Upper lobe of right lung (tissue), 1 donor: ENCODE results near the gene DCAF11. TPM values are rescaled to one million over a fixed set of nuclear protein-coding genes. Genes with fewer than 3 reads are reported as not detected.
A peak's percentile ranks its signal among the peaks of the same experiment; 100 is the strongest.

Experiments
- ATAC-seq: fragments of 200-7000 bp; cut with Tn5 transposase; one replicate; pipeline ENCODE4 v1.9.1; 2020; ENCODE audit warnings: mild to moderate bottlenecking, moderate library complexity
- DNase-seq: peaks from one replicate; pipeline ENCODE4 v3.0.0-alpha.2; 2020
- H3K27ac ChIP-seq: fragments of 200-600 bp; one replicate; pipeline ENCODE4 v1.8.0; 2022
- H3K27me3 ChIP-seq: fragments of 200-600 bp; one replicate; pipeline ENCODE4 v1.8.0; 2022; ENCODE audit warnings: mild to moderate bottlenecking
- H3K36me3 ChIP-seq: fragments of 200-600 bp; one replicate; pipeline ENCODE4 v1.8.0; 2022
- H3K4me1 ChIP-seq: fragments of 200-600 bp; one replicate; pipeline ENCODE4 v1.8.0; 2022
- H3K4me3 ChIP-seq: fragments of 200-600 bp; one replicate; pipeline ENCODE4 v1.8.0; 2022; ENCODE audit warnings: mild to moderate bottlenecking
- H3K9me3 ChIP-seq: fragments of 200-600 bp; one replicate; pipeline ENCODE4 v1.8.0; 2022
- CTCF ChIP-seq: fragments of 200-600 bp; IDR thresholded peaks from one replicate; pipeline ENCODE4 v1.8.0; 2022; ENCODE audit warnings: antibody characterized with exemption
- intact Hi-C: fragments of 100-400 bp; cut with DNase I; formaldehyde crosslinking; loops from one replicate; pipeline ENCODE4 v1.11.0; 2022
- total RNA-seq: library from RNA; stranded (reverse); fragmentation: NEBNext Ultra II Directional; extraction: Animal tissue kit (Norgen Biotek cat#: 25700); gene quantifications from one replicate; pipeline ENCODE4 v1.2.1, GENCODE V29; 2021
- donor health status: DM: no; HTN: yes; CAD: no; lungs with severe emphysema.

Gene DCAF11
- total RNA-seq, 1 donor from 2014 or later: 57.8 TPM

DNA sequence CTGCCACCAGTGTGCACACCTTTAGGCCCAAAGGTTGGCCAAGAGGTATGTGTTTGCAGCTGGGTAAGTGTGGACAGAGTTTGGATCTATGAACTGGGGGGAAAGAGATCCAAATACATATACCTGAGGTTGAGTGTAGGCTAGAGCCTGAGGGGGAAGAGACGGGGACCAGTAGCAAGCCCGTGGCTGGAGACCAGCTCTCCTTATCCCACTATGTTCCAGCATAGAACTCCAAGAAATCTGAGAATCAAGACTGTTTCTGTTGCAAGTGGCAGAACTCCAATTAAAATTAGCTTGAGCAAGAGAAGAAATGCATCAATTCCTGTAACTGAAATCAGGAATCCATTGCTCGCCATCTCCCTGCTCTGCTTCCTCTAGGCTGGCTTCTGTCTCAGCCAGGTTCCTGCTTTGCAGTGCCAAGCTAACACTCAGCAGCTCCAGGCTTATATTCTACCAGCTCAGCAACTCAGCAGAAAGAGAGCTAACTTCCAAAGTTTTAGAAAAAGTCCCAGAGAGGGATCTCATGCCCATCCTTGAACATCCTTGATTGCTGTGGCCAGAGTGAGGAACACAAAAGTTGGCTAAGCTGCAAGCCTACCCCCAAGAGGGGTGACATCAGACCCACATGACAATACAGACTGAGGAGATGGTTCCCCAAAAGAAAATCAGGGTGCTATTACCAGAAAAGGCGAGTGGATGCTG is 21.9 kb upstream of the DCAF11 start:
- Histone ChIP-seq H3K9me3 (no peaks in the 10 kb centered on the region), H3K4me3 (no peak overlapping the region), H3K4me1 (peaks cover 20% of the 10 kb centered on the region), H3K36me3 (peaks cover under 1% of the 10 kb centered on the region), H3K27me3 (no peaks in the 10 kb centered on the region), H3K27ac (peak overlapping the region; percentile 97)
- intact Hi-C loops: no loop called here
- no peak for ATAC-seq
- no peak for DNase-seq
- TF ChIP-seq CTCF: no peak

- intact Hi-C loops: no loop called here
- Histone ChIP-seq H3K36me3 (peaks cover 7% of the 10 kb centered on the region), H3K27ac (peak overlapping the region; percentile 97), H3K4me3 (peak overlapping the region; percentile 97), H3K9me3 (no peaks in the 10 kb centered on the region), H3K4me1 (peaks cover 20% of the 10 kb centered on the region), H3K27me3 (no peaks in the 10 kb centered on the region)
- no peak for ATAC-seq
- no peak for TF ChIP-seq CTCF
- no peak for DNase-seq
Measured at GRCh38 chr14:24093207-24093900, 21.2 kb upstream of the DCAF11 start.

DNA sequence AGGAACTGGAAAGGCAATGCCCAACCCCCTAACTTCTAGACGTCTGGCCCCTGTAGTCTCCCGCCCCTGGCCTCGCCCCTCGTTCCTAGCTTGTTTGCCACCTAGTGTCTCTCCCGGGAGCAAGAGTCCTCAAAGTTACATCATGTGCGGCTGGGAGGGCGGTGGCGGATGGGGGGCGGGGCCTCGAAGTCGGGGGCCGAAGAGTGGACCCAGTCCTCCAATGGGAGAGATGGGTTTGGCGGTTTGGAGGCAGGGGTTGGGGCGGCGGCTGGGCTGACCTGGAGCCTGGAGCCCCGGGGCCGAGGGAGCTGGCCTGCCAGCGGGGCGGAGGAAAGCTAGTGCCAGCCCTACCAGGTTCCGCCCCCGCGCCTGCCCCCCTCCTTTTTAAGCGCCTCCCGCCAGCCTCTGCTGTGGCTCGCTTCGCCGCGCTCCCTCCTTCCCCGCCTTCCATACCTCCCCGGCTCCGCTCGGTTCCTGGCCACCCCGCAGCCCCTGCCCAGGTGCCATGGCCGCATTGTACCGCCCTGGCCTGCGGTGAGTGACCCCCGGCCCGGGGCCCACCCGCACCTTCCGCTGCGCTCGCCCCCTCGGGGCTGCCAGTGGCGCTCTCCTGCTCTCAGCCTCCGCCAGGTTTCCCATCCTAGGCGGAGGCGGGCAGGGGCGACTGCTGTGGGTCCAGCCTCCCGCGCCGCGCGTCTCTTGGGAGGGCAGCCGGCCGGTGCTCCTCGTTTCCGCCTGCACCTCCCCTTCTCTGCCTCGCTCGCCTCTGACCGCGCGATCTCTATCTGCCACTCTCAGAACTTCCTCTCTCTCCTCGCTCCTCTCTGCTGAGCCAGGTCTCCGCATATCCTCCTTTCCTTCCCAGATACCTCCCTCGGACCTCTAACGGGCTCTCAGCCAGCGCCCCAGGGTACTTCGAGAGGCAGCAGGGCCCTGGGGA is 20.4 kb upstream of the DCAF11 start, which contains the start of gene PCK2:
Gene PCK2 (plus strand): TSS at position 411 of the 940 bp plus-strand sequence. CDS start 95 bp downstream, at position 506.
- H3K4me3 ChIP-seq: peak within 1 kb of the TSS; percentile 97
- no peaks in the 10 kb centered on the region for H3K27me3 ChIP-seq
- intact Hi-C loops: no loop called here
- no peaks in the 10 kb centered on the region for H3K9me3 ChIP-seq
- peaks cover 14% of the 10 kb centered on the region for H3K36me3 ChIP-seq
- H3K27ac ChIP-seq: peak within 1 kb of the TSS; percentile 97
- ATAC-seq (peak; percentile 95), DNase-seq (peak; percentile 99)
- no peak for TF ChIP-seq CTCF
- peaks cover 20% of the 10 kb centered on the region for H3K4me1 ChIP-seq

- no peak for ATAC-seq
Measured at GRCh38 chr14:24094841-24095270, 19.7 kb upstream of the DCAF11 start.

More at GRCh38 chr14:24094841-24095270, 19.7 kb upstream of the DCAF11 start:
- peaks cover 20% of the 10 kb centered on the region for H3K4me1 ChIP-seq
- peak; percentile 70 for DNase-seq
- TF ChIP-seq CTCF: no peak
- no peaks in the 10 kb centered on the region for H3K9me3 ChIP-seq
- intact Hi-C loops: no loop called here
- peak overlapping the region; percentile 97 for H3K27ac ChIP-seq
- H3K27me3 ChIP-seq: no peaks in the 10 kb centered on the region
- H3K4me3 ChIP-seq: peak overlapping the region; percentile 97
- H3K36me3 ChIP-seq: peaks cover 21% of the 10 kb centered on the region
